HTR-8/SVneo (cell line): Measurements from ENCODE around the gene SAMD11.
A peak's percentile ranks its signal among the peaks of the same experiment; 100 is the strongest.

Experiments used
- DNase-seq: peaks from one replicate; pipeline ENCODE4 v3.0.0; 2011; ENCODE audit warnings: low spot score, mixed read lengths; ENCODE audit not compliant: insufficient read length
- FAIRE-seq: peaks from 2 replicates; lab custom pipeline; 2011; peaks lifted over from hg19 to GRCh38; lab: Jason Lieb, UNC

The SAMD11 gene

GRCh38 chr1:915295-916172 is 8.2 kb upstream of the SAMD11 start:
- DNase-seq, result no peak
- no peak for FAIRE-seq

- FAIRE-seq (no peak), DNase-seq (no peak)
Measured at GRCh38 chr1:916173-917075, 7.3 kb upstream of the SAMD11 start.

GRCh38 chr1:917076-917459 is 6.7 kb upstream of the SAMD11 start:
- DNase-seq, result no peak
- no peak for FAIRE-seq

GRCh38 chr1:917466-918091 is 6.1 kb upstream of the SAMD11 start:
- no peak for FAIRE-seq
- DNase-seq, result no peak

DNA sequence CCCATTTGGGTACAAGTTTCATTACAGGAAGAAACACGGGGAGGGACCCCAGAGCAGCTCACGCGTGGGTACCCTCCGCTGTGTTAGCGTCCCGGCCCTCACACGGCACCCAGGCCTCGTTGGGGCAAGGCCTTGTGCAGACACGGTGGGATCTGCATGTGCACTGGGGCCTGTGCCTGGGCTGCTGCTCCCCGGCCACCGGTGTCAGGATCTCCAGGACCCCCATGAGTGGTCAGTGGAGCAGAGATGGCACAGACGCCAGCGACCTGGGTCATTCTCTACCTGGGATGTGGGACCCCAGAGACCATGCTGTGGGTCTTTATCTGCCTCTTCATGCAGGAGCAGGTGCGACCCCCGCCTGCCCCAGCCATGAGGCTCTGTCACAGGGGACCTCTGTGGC is 5.4 kb upstream of the SAMD11 start:
- FAIRE-seq, result no peak
- DNase-seq, result no peak

GRCh38 chr1:918843-919242 is 4.9 kb upstream of the SAMD11 start:
- DNase-seq, result no peak
- no peak for FAIRE-seq

DNA sequence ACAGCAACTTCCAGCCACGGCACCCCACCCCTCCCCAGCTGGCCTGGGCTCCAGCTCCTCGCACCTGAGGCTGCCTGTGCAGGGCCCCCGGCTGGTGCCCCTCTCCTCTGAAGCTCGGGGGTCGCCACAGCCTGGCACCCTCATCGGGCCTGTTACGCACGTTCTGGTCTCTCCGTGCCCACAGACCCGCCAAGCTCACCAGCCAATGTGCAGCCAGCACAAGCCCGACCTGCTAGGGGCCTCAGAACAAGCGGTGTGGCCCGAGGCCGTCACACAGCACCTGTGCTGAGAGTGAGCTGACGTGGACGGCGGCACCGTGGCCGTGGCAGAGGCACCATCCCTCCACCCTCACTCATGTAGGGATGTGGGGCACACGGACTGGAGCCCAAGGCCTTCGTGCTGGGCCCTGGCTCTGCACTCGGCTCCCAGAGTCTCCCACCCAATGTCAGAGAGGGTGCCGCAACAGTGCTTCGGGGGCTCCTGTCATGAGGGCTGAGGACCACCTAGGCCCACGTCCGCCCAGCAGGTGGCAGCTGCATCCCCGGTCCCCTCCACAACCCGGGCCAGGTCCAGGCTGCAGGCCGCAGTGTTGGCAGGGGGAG is 4.4 kb upstream of the SAMD11 start:
- DNase-seq (no peak), FAIRE-seq (no peak)

DNA sequence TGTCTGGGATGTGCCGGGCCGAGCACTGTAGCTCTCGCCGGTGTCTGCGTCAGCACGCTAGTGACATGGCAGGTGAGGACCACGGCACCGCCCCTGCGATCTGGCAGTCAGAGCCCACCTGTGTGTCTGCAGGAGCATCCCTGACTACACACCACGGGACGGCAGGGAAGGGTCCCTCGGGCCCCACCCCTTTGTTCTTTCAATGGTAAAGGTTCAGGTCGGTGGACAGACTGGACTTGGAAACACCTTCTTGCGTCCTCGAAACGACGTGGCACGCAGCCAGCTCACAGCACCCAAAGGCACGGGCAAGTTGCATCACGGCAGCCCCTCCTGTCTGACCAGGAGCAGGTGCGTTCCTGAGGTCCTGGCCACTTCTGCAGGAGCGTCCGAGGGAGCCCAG is 3.7 kb upstream of the SAMD11 start:
- DNase-seq, result no peak
- FAIRE-seq, result no peak

DNA sequence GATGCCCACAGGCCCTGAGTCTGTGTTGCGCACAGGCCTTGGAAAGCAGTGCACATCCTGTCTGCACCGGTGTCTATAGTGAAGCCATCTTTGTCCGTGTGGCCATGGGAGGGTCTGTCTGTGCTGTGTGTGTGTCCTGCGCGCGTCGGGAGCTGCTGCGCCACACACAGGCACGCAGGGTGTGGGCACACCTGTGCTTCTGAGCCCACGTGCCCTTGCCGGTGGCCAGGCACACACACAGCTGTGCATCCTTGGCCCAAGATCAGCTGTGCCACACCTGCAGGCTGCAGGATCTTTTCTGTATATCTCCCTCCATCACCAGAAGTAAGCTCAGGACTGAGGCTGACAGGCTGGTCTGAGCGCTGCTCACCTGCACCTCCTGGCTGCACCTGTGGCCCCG is 3.2 kb upstream of the SAMD11 start:
- no peak for FAIRE-seq
- no peak for DNase-seq

DNA sequence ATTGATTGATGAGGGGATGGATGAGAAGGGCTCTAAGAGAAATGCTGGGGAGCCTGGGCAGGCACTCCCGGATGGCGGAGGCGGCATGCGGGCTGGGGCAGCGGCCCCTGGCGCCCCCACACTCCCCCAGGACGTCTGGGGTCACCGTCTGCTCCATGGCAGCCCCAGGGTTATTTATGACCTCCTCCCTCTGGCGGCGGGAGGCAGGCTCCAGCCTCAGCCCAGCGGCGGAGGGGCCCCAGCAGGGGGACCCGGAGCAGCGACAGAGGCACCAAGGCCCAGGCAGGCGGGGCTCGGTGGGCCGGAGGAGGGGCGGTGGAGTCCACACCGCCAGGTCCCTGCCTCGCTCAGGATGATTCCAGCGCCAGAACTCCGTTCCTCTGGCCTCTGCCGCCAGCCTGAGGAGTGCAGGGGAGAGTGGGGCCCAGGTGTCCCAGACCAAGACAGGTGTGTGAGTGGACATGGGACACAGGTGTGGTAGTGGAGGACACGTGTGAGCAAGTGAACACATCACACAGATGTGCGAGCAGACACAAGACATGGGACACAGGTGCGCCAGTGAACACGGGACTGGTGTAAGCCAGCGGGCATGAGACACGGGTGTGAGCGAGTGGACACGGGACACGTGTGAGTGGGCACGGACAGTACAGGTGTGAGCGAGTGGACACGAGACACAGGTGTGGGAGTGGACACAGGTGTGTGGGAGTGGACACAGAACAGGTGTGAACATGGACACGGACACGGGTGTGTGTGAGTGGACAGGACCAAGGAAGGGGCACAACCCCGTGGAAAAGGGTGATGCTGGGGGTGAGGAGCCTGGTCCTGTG is 2.5 kb upstream of the SAMD11 start:
- FAIRE-seq (peak; percentile 28), DNase-seq (peak; percentile 77)

DNA sequence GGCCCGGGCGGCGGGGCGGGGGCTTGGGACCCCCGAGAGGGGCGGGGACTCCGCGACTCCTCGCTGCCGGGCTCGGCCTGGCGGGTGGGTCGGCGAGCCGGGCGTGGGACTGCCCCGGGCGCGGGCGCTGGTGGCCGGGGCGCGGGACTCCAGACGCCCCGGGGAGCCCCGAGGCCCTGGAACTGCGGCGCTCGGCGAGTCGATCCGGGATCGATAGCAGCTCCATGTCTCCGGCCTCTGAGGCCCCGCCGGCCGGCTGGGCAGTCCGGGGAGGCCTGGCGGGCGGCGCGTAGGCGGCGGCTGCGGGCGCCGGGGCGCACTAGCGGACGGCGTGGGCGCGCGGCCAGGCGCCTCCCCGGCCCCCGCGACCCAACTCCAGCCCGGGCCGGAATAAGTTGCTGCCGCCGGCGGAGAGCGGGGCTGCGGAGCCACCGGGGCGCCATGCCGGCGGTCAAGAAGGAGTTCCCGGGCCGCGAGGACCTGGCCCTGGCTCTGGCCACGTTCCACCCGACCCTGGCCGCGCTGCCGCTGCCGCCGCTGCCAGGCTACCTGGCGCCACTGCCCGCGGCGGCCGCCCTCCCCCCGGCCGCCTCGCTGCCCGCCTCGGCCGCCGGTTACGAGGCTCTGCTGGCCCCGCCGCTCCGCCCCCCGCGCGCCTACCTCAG is 400 bp downstream of the SAMD11 start:
- DNase-seq (no peak), FAIRE-seq (no peak)

DNA sequence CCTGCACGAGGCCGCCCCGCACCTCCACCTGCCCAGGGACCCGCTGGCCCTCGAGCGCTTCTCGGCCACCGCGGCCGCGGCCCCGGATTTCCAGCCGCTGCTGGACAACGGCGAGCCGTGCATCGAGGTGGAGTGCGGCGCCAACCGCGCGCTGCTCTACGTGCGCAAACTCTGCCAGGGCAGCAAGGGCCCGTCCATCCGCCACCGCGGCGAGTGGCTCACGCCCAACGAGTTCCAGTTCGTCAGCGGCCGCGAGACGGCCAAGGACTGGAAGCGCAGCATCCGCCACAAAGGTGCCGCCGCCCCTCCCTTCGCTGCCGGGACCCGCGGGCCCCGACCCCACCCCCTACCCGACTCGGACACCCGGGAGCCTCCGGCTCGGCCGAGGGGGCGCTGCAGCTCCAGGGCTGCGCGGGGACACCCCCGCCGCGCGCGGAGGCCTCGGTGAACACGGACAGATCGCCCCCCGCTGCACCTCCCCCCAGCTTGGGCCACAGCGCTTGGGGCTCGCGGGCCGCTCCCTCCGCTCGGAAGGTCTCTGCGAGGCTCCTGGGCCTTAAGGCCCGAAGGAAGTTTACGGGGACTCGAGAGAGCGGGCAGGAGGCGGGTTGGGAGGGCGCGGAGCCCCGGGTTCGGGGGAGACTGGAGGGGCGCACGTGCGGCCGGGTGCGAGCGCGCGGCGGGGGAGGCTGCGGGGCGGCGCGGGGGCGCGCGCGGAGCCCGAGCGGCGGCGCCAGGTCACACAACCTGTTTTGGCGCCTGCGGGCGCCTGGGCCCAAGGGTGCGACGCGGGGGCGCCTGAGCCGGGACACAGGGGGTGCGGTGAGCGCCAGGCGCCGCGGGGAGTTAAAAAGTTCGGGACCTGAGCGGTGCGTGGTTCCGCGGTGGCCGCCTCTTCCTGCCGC is 1.2 kb downstream of the SAMD11 start:
- peak; percentile 31 for FAIRE-seq
- no peak for DNase-seq

GRCh38 chr1:925561-926421 is 2.1 kb downstream of the SAMD11 start:
- DNase-seq, result peak; percentile 38
- no peak for FAIRE-seq

- DNase-seq (no peak), FAIRE-seq (no peak)
Measured at GRCh38 chr1:927234-927633, 3.5 kb downstream of the SAMD11 start.

DNA sequence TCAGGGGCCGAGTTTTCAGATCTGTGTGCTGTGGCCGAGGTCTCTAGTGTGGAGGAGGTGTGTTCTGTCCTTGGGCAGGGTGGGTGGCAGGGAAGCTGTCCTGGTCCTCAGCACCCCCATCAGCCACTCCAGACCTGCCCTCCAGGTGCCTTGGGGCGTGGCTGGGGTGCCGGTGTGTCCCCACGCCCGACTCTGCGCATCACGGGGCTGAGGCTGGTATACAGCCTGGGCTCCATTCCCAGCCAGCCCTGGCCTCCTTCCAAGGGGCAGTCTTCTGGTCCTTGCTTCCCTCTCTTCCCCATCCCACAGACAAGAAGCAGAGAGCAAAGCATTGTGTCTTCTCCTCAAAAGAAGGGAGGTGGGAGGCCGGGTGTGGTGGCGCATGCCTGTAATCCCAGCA is 4.0 kb downstream of the SAMD11 start:
- FAIRE-seq, result no peak

DNA sequence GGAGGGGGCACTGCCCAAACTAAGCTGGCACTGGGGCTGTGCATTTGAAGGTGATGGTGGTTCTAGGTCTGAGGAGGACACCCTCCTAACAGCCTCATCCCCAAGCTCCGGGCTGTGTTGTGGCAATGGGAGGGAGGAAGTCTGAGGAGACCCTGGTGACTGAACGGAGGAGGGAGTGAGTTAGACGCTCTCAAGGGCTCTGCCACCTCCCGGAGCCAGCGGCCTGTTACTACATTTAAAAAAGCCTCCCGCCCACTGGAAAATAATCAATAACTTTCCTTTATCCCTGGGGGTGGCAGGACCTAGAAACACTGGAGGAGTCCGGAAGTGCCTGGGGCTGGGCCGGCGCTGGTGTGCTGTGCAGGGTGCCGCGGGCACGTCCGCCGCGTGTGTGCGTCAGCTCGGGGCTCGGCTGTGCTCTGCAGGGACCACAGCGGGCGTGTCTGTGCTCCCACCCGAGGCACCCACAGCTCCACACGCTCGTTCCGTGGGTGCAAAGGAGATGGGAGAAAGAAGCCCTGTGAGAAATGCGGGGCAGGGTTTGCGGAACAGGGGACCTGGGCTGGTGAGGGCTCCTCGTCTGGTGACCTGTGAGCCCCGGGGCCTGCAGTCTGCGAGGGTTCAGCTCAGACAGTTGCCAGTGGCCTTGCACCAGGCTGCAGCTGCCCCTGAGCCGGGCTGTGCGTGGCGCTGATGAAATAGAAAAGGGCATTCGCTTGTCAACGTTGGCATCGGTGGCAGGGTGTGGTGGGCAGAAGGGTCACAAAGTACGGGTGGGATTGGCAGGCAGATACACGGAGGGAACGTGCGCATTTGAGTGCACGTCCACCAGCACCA is 5.3 kb downstream of the SAMD11 start:
- DNase-seq (no peak), FAIRE-seq (no peak)

More for the DNA sequence above, 4.0 kb downstream of the SAMD11 start:
- no peak for DNase-seq
